IgD-negative memory B cell (primary cell): ENCODE results near the gene ADAMTS20. TPM values are rescaled to one million over a fixed set of nuclear protein-coding genes. Genes with fewer than 3 reads are reported as not detected.

Source experiments
- H3K27ac Mint-ChIP-seq, 3 donors: one replicate each; pipeline ENCODE4 v1.8.0; 2020 to 2022; ENCODE audit warnings: mild to moderate bottlenecking in 3 of 3, mixed read lengths in 3 of 3, moderate library complexity in 1 of 3
- H3K27me3 Mint-ChIP-seq: one replicate; pipeline ENCODE4 v1.8.0; 2021; ENCODE audit warnings: mixed read lengths
- H3K36me3 Mint-ChIP-seq: one replicate; pipeline ENCODE4 v1.8.0; 2020; ENCODE audit warnings: mild to moderate bottlenecking, mixed read lengths
- H3K4me1 Mint-ChIP-seq, 3 donors: one replicate each; pipeline ENCODE4 v1.8.0; 2020 to 2022; ENCODE audit warnings: mixed read lengths in 3 of 3, mild to moderate bottlenecking in 1 of 3
- H3K4me3 Mint-ChIP-seq, 4 donors: one replicate each; pipeline ENCODE4 v1.8.0; 2020 to 2022; ENCODE audit warnings: mild to moderate bottlenecking in 4 of 4, mixed read lengths in 4 of 4, moderate library complexity in 3 of 4
- H3K9me3 Mint-ChIP-seq, 3 donors: one replicate each; pipeline ENCODE4 v1.8.0; 2020 to 2021; ENCODE audit warnings: mixed read lengths in 3 of 3, mild to moderate bottlenecking in 1 of 3
- polyA plus RNA-seq: library from polyadenylated mRNA; unstranded; fragments of 300-500 nt; fragmentation: Illumina TruSeq; gene quantifications from one replicate; pipeline ENCODE4 v1.2.3, GENCODE V29; 2021

Gene ADAMTS20
- not detected for polyA plus RNA-seq

GRCh38 chr12:43551971-43552559 is at the start of gene ADAMTS20:
ADAMTS20 (minus strand) TSS chr12:43552203; CDS start chr12:43551921, 282 bp downstream.
- Mint-ChIP-seq H3K9me3 (peaks cover 6 to 16% (median 7%) of the 10 kb centered on the region in 3 donors), H3K36me3 (peaks cover 1% of the 10 kb centered on the region), H3K4me1 (no peaks in the 10 kb centered on the region), H3K27ac (no peak within 1 kb of the TSS), H3K4me3 (no peak within 1 kb of the TSS), H3K27me3 (peaks cover 22% of the 10 kb centered on the region)

GRCh38 chr12:43599708-43600107 is 47.7 kb upstream of the ADAMTS20 start:
- Mint-ChIP-seq H3K9me3 (no peaks in the 10 kb centered on the region), H3K36me3 (no peaks in the 10 kb centered on the region), H3K4me3 (no peak overlapping the region), H3K27ac (no peak overlapping the region), H3K4me1 (peaks cover 0 to 2% (median 0%) of the 10 kb centered on the region in 3 donors), H3K27me3 (peaks cover 1% of the 10 kb centered on the region)

- Mint-ChIP-seq H3K27ac (no peak overlapping the region), H3K27me3 (peaks cover 1% of the 10 kb centered on the region), H3K4me3 (no peak overlapping the region)
Observed at GRCh38 chr12:43599066-43599465, 47.1 kb upstream of the ADAMTS20 start.

GRCh38 chr12:43590307-43590706 is 38.3 kb upstream of the ADAMTS20 start:
- no peak overlapping the region for H3K27ac Mint-ChIP-seq
- H3K9me3 Mint-ChIP-seq, result no peaks in the 10 kb centered on the region
- H3K27me3 Mint-ChIP-seq, result no peaks in the 10 kb centered on the region
- no peak overlapping the region for H3K4me3 Mint-ChIP-seq
- no peaks in the 10 kb centered on the region for H3K4me1 Mint-ChIP-seq
- H3K36me3 Mint-ChIP-seq, result no peaks in the 10 kb centered on the region

More at GRCh38 chr12:43599066-43599465, 47.1 kb upstream of the ADAMTS20 start:
- Mint-ChIP-seq H3K4me1 (peaks cover 0 to 2% (median 0%) of the 10 kb centered on the region in 3 donors), H3K9me3 (no peaks in the 10 kb centered on the region), H3K36me3 (no peaks in the 10 kb centered on the region)

GRCh38 chr12:43586646-43587245 is 34.7 kb upstream of the ADAMTS20 start:
- no peaks in the 10 kb centered on the region for H3K27me3 Mint-ChIP-seq
- H3K9me3 Mint-ChIP-seq, result no peaks in the 10 kb centered on the region
- no peaks in the 10 kb centered on the region for H3K4me1 Mint-ChIP-seq
- H3K27ac Mint-ChIP-seq, result no peak overlapping the region
- no peaks in the 10 kb centered on the region for H3K36me3 Mint-ChIP-seq
- no peak overlapping the region for H3K4me3 Mint-ChIP-seq

- H3K27ac Mint-ChIP-seq, result no peak overlapping the region
Observed at GRCh38 chr12:43585676-43586075, 33.7 kb upstream of the ADAMTS20 start.

GRCh38 chr12:43580601-43581000 is 28.6 kb upstream of the ADAMTS20 start:
- no peaks in the 10 kb centered on the region for H3K9me3 Mint-ChIP-seq
- H3K27ac Mint-ChIP-seq, result no peak overlapping the region
- H3K4me3 Mint-ChIP-seq, result no peak overlapping the region
- no peaks in the 10 kb centered on the region for H3K27me3 Mint-ChIP-seq
- no peaks in the 10 kb centered on the region for H3K4me1 Mint-ChIP-seq
- no peaks in the 10 kb centered on the region for H3K36me3 Mint-ChIP-seq

More at GRCh38 chr12:43585676-43586075, 33.7 kb upstream of the ADAMTS20 start:
- Mint-ChIP-seq H3K4me3 (no peak overlapping the region), H3K36me3 (no peaks in the 10 kb centered on the region), H3K27me3 (no peaks in the 10 kb centered on the region), H3K4me1 (no peaks in the 10 kb centered on the region), H3K9me3 (no peaks in the 10 kb centered on the region)

GRCh38 chr12:43579206-43579605 is 27.2 kb upstream of the ADAMTS20 start:
- no peak overlapping the region for H3K27ac Mint-ChIP-seq
- H3K4me3 Mint-ChIP-seq, result no peak overlapping the region
- H3K4me1 Mint-ChIP-seq, result no peaks in the 10 kb centered on the region
- H3K27me3 Mint-ChIP-seq, result no peaks in the 10 kb centered on the region
- H3K9me3 Mint-ChIP-seq, result peaks cover 0 to 1% (median 0%) of the 10 kb centered on the region in 3 donors
- H3K36me3 Mint-ChIP-seq, result no peaks in the 10 kb centered on the region

GRCh38 chr12:43578782-43579181 is 26.8 kb upstream of the ADAMTS20 start:
- Mint-ChIP-seq H3K27me3 (no peaks in the 10 kb centered on the region), H3K36me3 (no peaks in the 10 kb centered on the region), H3K4me1 (no peaks in the 10 kb centered on the region), H3K4me3 (no peak overlapping the region), H3K9me3 (peaks cover 0 to 1% (median 0%) of the 10 kb centered on the region in 3 donors), H3K27ac (no peak overlapping the region)

GRCh38 chr12:43577381-43577780 is 25.4 kb upstream of the ADAMTS20 start:
- peaks cover 0 to 1% (median 0%) of the 10 kb centered on the region in 3 donors for H3K9me3 Mint-ChIP-seq
- H3K4me3 Mint-ChIP-seq, result no peak overlapping the region
- H3K36me3 Mint-ChIP-seq, result no peaks in the 10 kb centered on the region
- no peak overlapping the region for H3K27ac Mint-ChIP-seq
- H3K27me3 Mint-ChIP-seq, result no peaks in the 10 kb centered on the region
- no peaks in the 10 kb centered on the region for H3K4me1 Mint-ChIP-seq

GRCh38 chr12:43576162-43576561 is 24.2 kb upstream of the ADAMTS20 start:
- Mint-ChIP-seq H3K4me1 (no peaks in the 10 kb centered on the region), H3K36me3 (no peaks in the 10 kb centered on the region), H3K27ac (no peak overlapping the region), H3K4me3 (no peak overlapping the region), H3K9me3 (peaks cover 0 to 1% (median 0%) of the 10 kb centered on the region in 3 donors), H3K27me3 (no peaks in the 10 kb centered on the region)

GRCh38 chr12:43571885-43572284 is 19.9 kb upstream of the ADAMTS20 start:
- H3K9me3 Mint-ChIP-seq, result peaks cover 0 to 1% (median 0%) of the 10 kb centered on the region in 3 donors
- H3K4me1 Mint-ChIP-seq, result no peaks in the 10 kb centered on the region
- H3K27me3 Mint-ChIP-seq, result no peaks in the 10 kb centered on the region
- H3K36me3 Mint-ChIP-seq, result no peaks in the 10 kb centered on the region
- no peak overlapping the region for H3K4me3 Mint-ChIP-seq
- no peak overlapping the region for H3K27ac Mint-ChIP-seq

GRCh38 chr12:43556057-43556456 is 4.1 kb upstream of the ADAMTS20 start:
- Mint-ChIP-seq H3K27ac (no peak overlapping the region), H3K4me1 (no peaks in the 10 kb centered on the region), H3K9me3 (peaks cover 6 to 30% (median 11%) of the 10 kb centered on the region in 3 donors), H3K4me3 (no peak overlapping the region), H3K27me3 (peaks cover 14% of the 10 kb centered on the region), H3K36me3 (no peaks in the 10 kb centered on the region)

- peaks cover 1% of the 10 kb centered on the region for H3K36me3 Mint-ChIP-seq
- peaks cover 22% of the 10 kb centered on the region for H3K27me3 Mint-ChIP-seq
- no peaks in the 10 kb centered on the region for H3K4me1 Mint-ChIP-seq
- H3K9me3 Mint-ChIP-seq, result peaks cover 6 to 12% (median 7%) of the 10 kb centered on the region in 3 donors
- H3K27ac Mint-ChIP-seq, result no peak overlapping the region
- H3K4me3 Mint-ChIP-seq, result no peak overlapping the region
Observed at GRCh38 chr12:43551279-43551970, 578 bp downstream of the ADAMTS20 start.

GRCh38 chr12:43550831-43551271 is 1.2 kb downstream of the ADAMTS20 start:
- no peaks in the 10 kb centered on the region for H3K4me1 Mint-ChIP-seq
- H3K27ac Mint-ChIP-seq, result no peak overlapping the region
- H3K36me3 Mint-ChIP-seq, result peaks cover 1% of the 10 kb centered on the region
- peaks cover 22% of the 10 kb centered on the region for H3K27me3 Mint-ChIP-seq
- H3K9me3 Mint-ChIP-seq, result peaks cover 6 to 10% (median 7%) of the 10 kb centered on the region in 3 donors
- H3K4me3 Mint-ChIP-seq, result no peak overlapping the region
